PC-3 (cell line): ENCODE data around the gene KRT82.

ENCODE experiments used
- EZH2 ChIP-seq: fragments of 300-600 bp; sonication (generic); IDR thresholded peaks from one replicate; pipeline ENCODE4 v1.6.1; 2017; ENCODE audit warnings: antibody characterized with exemption, mild to moderate bottlenecking, low read length; ENCODE audit not compliant: unreplicated experiment
- EZH2phosphoT487 ChIP-seq: fragments of 300-600 bp; sonication (generic); IDR thresholded peaks from 2 replicates; pipeline ENCODE4 v1.6.1; 2018; ENCODE audit warnings: mild to moderate bottlenecking, antibody characterized with exemption, low read length, borderline replicate concordance
- TF ChIP-seq, protein P1 (sequence below): fragments of 300-600 bp; sonication (generic); conservative IDR thresholded peaks from 2 replicates; pipeline ENCODE4 v1.5.1; 2017; ENCODE audit warnings: antibody characterized with exemption, low read depth, mild to moderate bottlenecking, low read length

DNA sequence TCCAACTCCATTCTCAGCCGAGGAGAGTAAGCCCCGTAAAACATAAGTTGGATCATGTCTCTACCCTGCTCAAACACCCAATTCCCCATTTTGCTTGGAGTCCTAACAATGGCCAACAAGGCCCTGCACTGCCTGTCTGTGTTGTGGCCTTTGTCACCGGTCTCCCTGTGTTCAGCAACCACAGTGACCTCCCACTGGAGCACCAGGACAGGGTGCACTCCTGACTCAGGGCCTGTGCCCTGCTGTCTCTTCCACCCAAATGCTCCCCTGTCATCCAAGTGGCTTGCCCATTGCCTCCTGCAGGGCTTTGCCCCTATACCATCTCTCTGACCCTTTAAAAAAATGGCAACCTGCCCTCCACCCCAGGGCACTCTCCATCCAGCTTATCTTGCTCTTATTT lies 34.4 kb downstream of the KRT82 start:
- TF ChIP-seq, protein P1, sequence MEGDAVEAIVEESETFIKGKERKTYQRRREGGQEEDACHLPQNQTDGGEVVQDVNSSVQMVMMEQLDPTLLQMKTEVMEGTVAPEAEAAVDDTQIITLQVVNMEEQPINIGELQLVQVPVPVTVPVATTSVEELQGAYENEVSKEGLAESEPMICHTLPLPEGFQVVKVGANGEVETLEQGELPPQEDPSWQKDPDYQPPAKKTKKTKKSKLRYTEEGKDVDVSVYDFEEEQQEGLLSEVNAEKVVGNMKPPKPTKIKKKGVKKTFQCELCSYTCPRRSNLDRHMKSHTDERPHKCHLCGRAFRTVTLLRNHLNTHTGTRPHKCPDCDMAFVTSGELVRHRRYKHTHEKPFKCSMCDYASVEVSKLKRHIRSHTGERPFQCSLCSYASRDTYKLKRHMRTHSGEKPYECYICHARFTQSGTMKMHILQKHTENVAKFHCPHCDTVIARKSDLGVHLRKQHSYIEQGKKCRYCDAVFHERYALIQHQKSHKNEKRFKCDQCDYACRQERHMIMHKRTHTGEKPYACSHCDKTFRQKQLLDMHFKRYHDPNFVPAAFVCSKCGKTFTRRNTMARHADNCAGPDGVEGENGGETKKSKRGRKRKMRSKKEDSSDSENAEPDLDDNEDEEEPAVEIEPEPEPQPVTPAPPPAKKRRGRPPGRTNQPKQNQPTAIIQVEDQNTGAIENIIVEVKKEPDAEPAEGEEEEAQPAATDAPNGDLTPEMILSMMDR, result no peak
- TF ChIP-seq EZH2phosphoT487, result no peak
- no peak for TF ChIP-seq EZH2
